ENCODE data around the gene PPP1R14B. TPM values are rescaled to one million over a fixed set of nuclear protein-coding genes. Genes with fewer than 3 reads are reported as not detected.

The PPP1R14B gene
- total and polyA plus RNA-seq, 2 of the 13 experiments (the other 11 are each of a cell fraction or from before 2014, with no cell fraction given): 110 to 148 TPM

GRCh38 chr11:64244966-64245365 is 1.8 kb downstream of the PPP1R14B start:
- Histone ChIP-seq H2AFZ (ENCODE audit: low read length) (no peak overlapping the region), H3K9ac (ENCODE audit: insufficient read depth, low read depth, low read length) (peak overlapping the region; percentile 79; the same call in 1 of the 2 replicates), H3K79me2 (ENCODE audit: insufficient read depth, low read length) (peaks cover 26% of the 10 kb centered on the region), H3K4me2 (ENCODE audit: low read depth, low read length) (peak overlapping the region; percentile 82), H3K27me3 (ENCODE audit: control insufficient read depth in 1 of 2, insufficient read depth in 2 of 2, low read length in 2 of 2) (no peaks in the 10 kb centered on the region; a peak in 1 of 5 replicates), H3K4me1 (ENCODE audit: insufficient read depth, low read length) (peaks cover 59% of the 10 kb centered on the region), H3K27ac (ENCODE audit: extremely low read length, insufficient read depth, low read length) (peak overlapping the region; percentile 68), H3K4me3 (replicated peaks in 1 of 3; ENCODE audit: insufficient read depth in 1 of 3, low read depth in 2 of 3, low read length in 3 of 3) (peak overlapping the region; percentile 76 to 95 (median 79)), H4K20me1 (ENCODE audit: insufficient read depth, low read length) (no peaks in the 10 kb centered on the region), H3K36me3 (replicated peaks in 1 of 2; ENCODE audit: control insufficient read depth in 1 of 2, insufficient read depth in 2 of 2, low read length in 2 of 2) (peaks cover 0 to 11% of the 10 kb centered on the region in 2 experiments; a peak in 2 of 5 replicates), H3K9me3 (ENCODE audit: low read length) (no peaks in the 10 kb centered on the region)
- no CpG with 5 or more reads among the region's 6 CpGs for WGBS (ENCODE audit: low lambda C conversion rate)
- ChIA-PET CTCF (ENCODE audit: low intra/inter-chr PET ratio, low total read pairs) (no interaction called here), POLR2A (interaction anchor here (1.0 to 8.3 kb wide), 6 partner anchors 8 to 59 kb away, joined by 3 to 113 read pairs (median 12); partner anchors contain the start of genes NUDT22, TRPT1 and VEGFB)
- no TSS peak for BruUV-seq (replicated peaks)
- ATAC-seq (no peak), FAIRE-seq (no peak), DNase-seq (ENCODE audit: low spot score) (no peak)
- intact Hi-C loops (cut with micrococcal nuclease; ENCODE audit: unreplicated experiment): loop anchor here (5.0 kb wide), 2 partner anchors 57 to 58 kb away; partner anchors contain the start of genes CATSPERZ and STIP1
- in situ Hi-C loops (cut with HindIII; ENCODE audit: extremely low pct_ligation_motif_present, low pct_unique_long_range_greater_than_20kb): loop anchor here (5.0 kb wide), 1 partner anchor 57 kb away; the partner anchor contains the start of gene CATSPERZ
- TF ChIP-seq HNRNPLL (IDR thresholded peaks at IDR 0.05; ENCODE audit: low read depth, low read length, poor library complexity, severe bottlenecking) (peak; percentile 10), RBM22 (optimal IDR thresholded peaks at IDR 0.05; ENCODE audit: low read length) (peak; percentile 79), POLR2AphosphoS5 (IDR thresholded peaks at IDR 0.05; ENCODE audit: low read depth, low read length) (peak; percentile 27), ZNF709 (CRISPR knock-in tag; IDR thresholded peaks at IDR 0.05) (no peak), POLR2G (IDR thresholded peaks at IDR 0.05; ENCODE audit: low read depth, low read length) (peak; percentile 21; the same call in 1 of the 2 replicates), AGO2 (optimal IDR thresholded peaks at IDR 0.05; ENCODE audit: low read depth, low read length) (peak; percentile 51)

- CTCF ChIA-PET (ENCODE audit: low intra/inter-chr PET ratio, low total read pairs): no interaction called here
- POLR2A ChIA-PET: interaction anchor here (1.2 to 8.3 kb wide), 4 partner anchors 17 to 66 kb away, joined by 3 to 113 read pairs (median 11); partner anchors contain the start of genes NUDT22 and TRPT1
- ATAC-seq: no peak
- TF ChIP-seq ZNF75D (CRISPR knock-in tag; IDR thresholded peaks at IDR 0.05; ENCODE audit: borderline replicate concordance) (0 out of 2 replicates have a peak, but pooled peaks have one; percentile 29), SMAD9 (CRISPR knock-in tag; IDR thresholded peaks at IDR 0.05) (no peak), CSRNP2 (CRISPR knock-in tag; conservative IDR thresholded peaks at IDR 0.05; ENCODE audit: low read depth) (no peak), SSRP1 (CRISPR knock-in tag; IDR thresholded peaks at IDR 0.05) (0 out of 2 replicates have a peak, but pooled peaks have one; percentile 15), HBP1 (CRISPR knock-in tag; IDR thresholded peaks at IDR 0.05; ENCODE audit: low read depth) (no peak), TEF (CRISPR knock-in tag; IDR thresholded peaks at IDR 0.05) (no peak), ZNF225 (CRISPR knock-in tag; IDR thresholded peaks at IDR 0.05) (no peak), ADNP (CRISPR knock-in tag; IDR thresholded peaks at IDR 0.05) (no peak), HOXA3 (CRISPR knock-in tag; IDR thresholded peaks at IDR 0.05) (no peak)
Measured at GRCh38 chr11:64244107-64244506, 2.6 kb downstream of the PPP1R14B start.

More at GRCh38 chr11:64244107-64244506, 2.6 kb downstream of the PPP1R14B start:
- Histone ChIP-seq H3K9ac (ENCODE audit: insufficient read depth, low read depth, low read length) (no peak overlapping the region), H3K9me3 (ENCODE audit: low read length) (no peaks in the 10 kb centered on the region), H3K36me3 (replicated peaks in 1 of 2; ENCODE audit: control insufficient read depth in 1 of 2, insufficient read depth in 2 of 2, low read length in 2 of 2) (peaks cover 0 to 11% of the 10 kb centered on the region in 2 experiments; a peak in 2 of 5 replicates), H3K4me3 (replicated peaks in 1 of 3; ENCODE audit: insufficient read depth in 1 of 3, low read depth in 2 of 3, low read length in 3 of 3) (no peak overlapping the region), H3K79me2 (ENCODE audit: insufficient read depth, low read length) (peaks cover 26% of the 10 kb centered on the region), H3K27me3 (ENCODE audit: control insufficient read depth in 1 of 2, insufficient read depth in 2 of 2, low read length in 2 of 2) (no peaks in the 10 kb centered on the region; a peak in 1 of 5 replicates), H3K4me1 (ENCODE audit: insufficient read depth, low read length) (peaks cover 56% of the 10 kb centered on the region), H3K4me2 (ENCODE audit: low read depth, low read length) (no peak overlapping the region), H3K27ac (ENCODE audit: extremely low read length, insufficient read depth, low read length) (no peak overlapping the region), H2AFZ (ENCODE audit: low read length) (no peak overlapping the region), H4K20me1 (ENCODE audit: insufficient read depth, low read length) (no peaks in the 10 kb centered on the region)
- intact Hi-C loops (cut with micrococcal nuclease; ENCODE audit: unreplicated experiment) (loop anchor here (5.0 kb wide), 1 partner anchor 57 kb away; the partner anchor contains the start of gene STIP1), in situ Hi-C loops (cut with HindIII; ENCODE audit: extremely low pct_ligation_motif_present, low pct_unique_long_range_greater_than_20kb) (loop anchor here (5.0 kb wide), 1 partner anchor 58 kb away; the partner anchor contains the start of gene CATSPERZ)
- FAIRE-seq (no peak), DNase-seq (ENCODE audit: low spot score) (no peak)
- BruUV-seq (replicated peaks): TSS peak; percentile 27
- 73% methylated on average over 5 of the region's 5 CpGs for WGBS (ENCODE audit: low lambda C conversion rate)

Data from HepG2 (cell line).